ENCODE measurements around the gene EGF.

- TF ChIP-seq MAX (IDR thresholded peaks at IDR 0.05) (no peak), USF2 (IDR thresholded peaks at IDR 0.05) (no peak), CTCF (IDR thresholded peaks at IDR 0.05) (no peak), HOXA7 (CRISPR knock-in tag; IDR thresholded peaks at IDR 0.05) (no peak), MYC (IDR thresholded peaks at IDR 0.05; ENCODE audit: borderline replicate concordance, low read length) (no peak), BCL3 (IDR thresholded peaks at IDR 0.05) (no peak), EP300 (IDR thresholded peaks at IDR 0.05) (no peak), BHLHE40 (IDR thresholded peaks at IDR 0.05; ENCODE audit: low read depth, low read length) (no peak), PBX3 (IDR thresholded peaks at IDR 0.05) (no peak), POLR2A (IDR thresholded peaks at IDR 0.05; ENCODE audit: low read length) (no peak), CHD2 (IDR thresholded peaks at IDR 0.05; ENCODE audit: low read length, partially characterized antibody) (no peak), PHF8 (IDR thresholded peaks at IDR 0.05; ENCODE audit: borderline replicate concordance, low read depth) (no peak)
Measured at GRCh38 chr4:110004556-110004955, 91.9 kb downstream of the EGF start.
